Measurements from ENCODE around the gene PKN1. TPM values are rescaled to one million over a fixed set of nuclear protein-coding genes. Genes with fewer than 3 reads are reported as not detected.
"Not testable (repeated sequence)": the region's sequence is repeated elsewhere in the genome, so short reads cannot be mapped to it uniquely, and the experiment has no call there.

The PKN1 gene
- total RNA-seq, result 100 to 1,000 TPM; 238 to 242 TPM

DNA sequence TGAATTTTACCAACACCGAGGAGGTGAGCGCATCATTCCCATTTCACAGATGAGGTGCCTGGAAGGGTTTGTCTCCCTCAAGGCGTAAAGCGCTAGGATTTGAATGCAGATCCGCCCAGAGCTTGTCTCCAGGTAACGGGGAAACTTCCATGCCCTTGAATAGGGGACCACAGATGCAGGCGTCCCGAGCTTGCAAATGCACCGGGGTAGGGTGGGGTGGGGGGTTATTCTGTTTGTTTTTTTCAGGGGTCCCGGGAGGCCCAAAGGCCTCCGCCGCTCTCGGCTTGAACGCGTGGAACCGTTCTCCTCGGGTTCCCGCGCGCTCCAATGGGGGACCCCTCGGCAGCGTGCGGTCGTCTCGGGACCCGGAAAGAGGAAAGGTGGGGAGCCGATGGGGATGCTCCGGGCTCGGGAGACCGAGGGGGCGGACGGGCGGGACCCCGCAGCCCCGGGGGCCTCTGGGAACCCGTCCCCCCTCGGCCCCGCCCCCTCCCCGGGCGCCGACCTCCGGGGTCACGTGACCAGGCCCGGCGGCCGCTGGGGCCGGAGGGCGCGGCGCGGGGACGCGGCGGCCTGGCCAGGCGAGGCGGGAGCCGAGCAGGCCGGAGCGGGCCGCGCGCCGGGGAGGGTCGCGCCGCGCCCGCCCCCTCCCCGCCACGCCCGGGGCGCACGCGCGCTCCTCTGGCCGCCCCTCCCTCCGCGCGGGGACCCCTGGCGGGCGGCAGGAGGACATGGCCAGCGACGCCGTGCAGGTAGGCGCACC is at the start of gene PKN1:
TSS of gene PKN1 (plus strand) at position 516 of the 763 bp plus-strand sequence. CDS start at position 732, 216 bp downstream.
- Mint-ChIP-seq H3K9me3 (no peaks in the 10 kb centered on the region), H3K4me1 (peaks cover 41% of the 10 kb centered on the region), H3K4me3 (peak within 1 kb of the TSS; percentile 71), H3K27ac (peak within 1 kb of the TSS; percentile 90), H3K36me3 (ENCODE audit: low read depth) (peaks cover 2% of the 10 kb centered on the region), H3K27me3 (peaks cover 5% of the 10 kb centered on the region)
- ChIA-PET POLR2A (interaction anchor here (0.5 kb wide), 1 partner anchor 15 kb away, joined by 3 read pairs; no protein-coding TSS in a partner anchor), CTCF (interaction anchor here (0.9 to 4.6 kb wide), 10 partner anchors 9 to 296 kb away, joined by 3 to 16 read pairs (median 3); partner anchors contain the start of gene ASF1B)
- peak; percentile 48 for DNase-seq

GRCh38 chr19:14383661-14384555 is 49.2 kb upstream of the PKN1 start:
- no peaks in the 10 kb centered on the region for H3K27me3 Mint-ChIP-seq
- CTCF ChIA-PET, result interaction anchor here (0.6 to 6.7 kb wide), 10 partner anchors 9 to 247 kb away, joined by 3 to 74 read pairs (median 4); partner anchors contain the start of genes ASF1B and DDX39A
- peak overlapping the region; percentile 99 for H3K4me3 Mint-ChIP-seq
- peaks cover 44% of the 10 kb centered on the region for H3K4me1 Mint-ChIP-seq
- peaks cover 34% of the 10 kb centered on the region for H3K36me3 Mint-ChIP-seq (ENCODE audit: low read depth)
- H3K27ac Mint-ChIP-seq, result peak overlapping the region; percentile 98
- H3K9me3 Mint-ChIP-seq, result no peaks in the 10 kb centered on the region
- DNase-seq, result peak; percentile 57
- POLR2A ChIA-PET, result interaction anchor here (0.8 to 1.8 kb wide), 2 partner anchors 13 to 22 kb away, joined by 3 to 6 read pairs; no protein-coding TSS in a partner anchor

DNA sequence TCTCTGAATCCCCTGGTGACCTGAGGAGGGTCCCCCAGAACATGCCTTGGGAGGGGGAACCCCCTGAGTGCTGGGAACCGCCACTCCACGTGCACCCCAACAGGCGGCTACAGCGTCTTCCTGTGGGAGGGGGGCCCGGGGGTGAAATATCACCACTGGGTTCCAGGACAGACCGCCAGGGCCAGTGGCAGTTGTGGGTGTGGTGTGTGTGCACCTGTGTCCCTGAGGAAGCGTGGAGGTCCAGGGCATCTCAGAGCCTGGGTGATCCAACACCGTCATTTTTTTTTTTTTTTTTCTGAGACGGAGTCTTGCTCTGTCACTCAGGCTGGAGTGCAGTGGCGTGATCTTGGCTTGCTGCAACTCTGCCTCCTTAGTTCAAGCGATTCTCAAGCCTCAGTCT is 47.6 kb upstream of the PKN1 start:
- Mint-ChIP-seq H3K36me3 (ENCODE audit: low read depth) (peaks cover 42% of the 10 kb centered on the region), H3K27me3 (no peaks in the 10 kb centered on the region), H3K4me3 (peak overlapping the region; percentile 99), H3K4me1 (peaks cover 30% of the 10 kb centered on the region), H3K9me3 (no peaks in the 10 kb centered on the region), H3K27ac (peak overlapping the region; percentile 98)
- ChIA-PET CTCF (interaction anchor here (2.3 to 6.7 kb wide), 2 partner anchors 20 to 249 kb away, joined by 5 to 74 read pairs; partner anchors contain the start of gene ASF1B), POLR2A (no interaction called here)
- no peak for DNase-seq

- no peaks in the 10 kb centered on the region for H3K9me3 Mint-ChIP-seq
- H3K27ac Mint-ChIP-seq, result peak overlapping the region; percentile 19
- no peaks in the 10 kb centered on the region for H3K27me3 Mint-ChIP-seq
- DNase-seq, result no peak
- POLR2A ChIA-PET, result no interaction called here
- no peak overlapping the region for H3K4me3 Mint-ChIP-seq
- peaks cover 42% of the 10 kb centered on the region for H3K36me3 Mint-ChIP-seq (ENCODE audit: low read depth)
- CTCF ChIA-PET, result interaction anchor here (1.7 kb wide), 1 partner anchor 16 kb away, joined by 3 read pairs; no protein-coding TSS in a partner anchor
- H3K4me1 Mint-ChIP-seq, result peaks cover 17% of the 10 kb centered on the region
Measured at GRCh38 chr19:14390548-14390947, 42.6 kb upstream of the PKN1 start.

DNA sequence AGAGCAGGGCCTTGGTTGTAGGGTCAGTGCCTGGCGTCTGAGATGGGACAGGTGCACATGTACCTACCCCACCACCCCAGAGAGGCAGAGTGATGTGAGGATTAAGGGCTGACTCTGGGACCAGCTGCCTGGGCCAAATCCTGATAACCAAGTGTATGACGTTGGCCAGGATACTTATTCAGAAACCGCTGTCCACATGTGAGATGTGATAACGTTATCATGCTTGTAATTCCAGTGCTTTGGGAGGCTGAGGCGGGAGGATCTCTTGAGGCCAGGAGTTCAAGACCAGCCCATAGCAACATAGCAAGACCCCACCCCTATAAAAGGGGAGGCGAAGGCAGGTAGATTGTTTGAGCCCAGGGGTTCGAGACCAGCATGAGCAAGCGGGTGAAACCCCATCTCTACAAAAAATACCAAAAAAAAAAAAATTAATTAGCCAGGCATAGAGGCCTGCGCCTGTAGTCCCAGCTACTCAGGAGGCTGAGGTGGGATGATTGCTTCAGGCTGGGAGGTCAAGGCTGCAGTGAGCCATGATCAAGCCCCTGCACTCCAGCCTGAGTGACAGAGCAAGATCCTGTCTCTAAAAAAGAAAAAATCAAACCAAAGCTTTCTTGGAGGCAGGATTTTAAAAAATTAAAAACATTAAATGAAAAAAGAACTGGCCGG is 41.8 kb upstream of the PKN1 start:
- H3K9me3 Mint-ChIP-seq, result no peaks in the 10 kb centered on the region
- H3K4me1 Mint-ChIP-seq, result peaks cover 15% of the 10 kb centered on the region
- H3K27me3 Mint-ChIP-seq, result no peaks in the 10 kb centered on the region
- peak overlapping the region; percentile 46 for H3K27ac Mint-ChIP-seq
- ChIA-PET CTCF (interaction anchor here (0.6 to 0.7 kb wide), 2 partner anchors 38 to 276 kb away, joined by 3 read pairs; no protein-coding TSS in a partner anchor), POLR2A (interaction anchor here (0.6 kb wide), 1 partner anchor 27 kb away, joined by 5 read pairs; no protein-coding TSS in a partner anchor)
- DNase-seq, result no peak
- H3K36me3 Mint-ChIP-seq (ENCODE audit: low read depth), result peaks cover 48% of the 10 kb centered on the region
- H3K4me3 Mint-ChIP-seq, result no peak overlapping the region

- Mint-ChIP-seq H3K4me1 (peaks cover 19% of the 10 kb centered on the region), H3K9me3 (no peaks in the 10 kb centered on the region), H3K27ac (no peak overlapping the region), H3K4me3 (no peak overlapping the region), H3K36me3 (ENCODE audit: low read depth) (peaks cover 60% of the 10 kb centered on the region), H3K27me3 (no peaks in the 10 kb centered on the region)
- ChIA-PET CTCF (interaction anchor here (1.1 to 1.7 kb wide), 5 partner anchors 9 to 257 kb away, joined by 3 read pairs; partner anchors contain the start of gene ASF1B), POLR2A (no interaction called here)
- no peak for DNase-seq
Measured at GRCh38 chr19:14393329-14393728, 39.8 kb upstream of the PKN1 start.

GRCh38 chr19:14394167-14394566 is 38.9 kb upstream of the PKN1 start:
- DNase-seq, result no peak
- peaks cover 14% of the 10 kb centered on the region for H3K4me1 Mint-ChIP-seq
- CTCF ChIA-PET, result interaction anchor here (0.8 to 1.5 kb wide), 4 partner anchors 12 to 258 kb away, joined by 3 to 4 read pairs (median 3); partner anchors contain the start of gene ASF1B
- POLR2A ChIA-PET, result no interaction called here
- H3K27me3 Mint-ChIP-seq, result no peaks in the 10 kb centered on the region
- no peaks in the 10 kb centered on the region for H3K9me3 Mint-ChIP-seq
- H3K27ac Mint-ChIP-seq, result no peak overlapping the region
- H3K36me3 Mint-ChIP-seq (ENCODE audit: low read depth), result peaks cover 59% of the 10 kb centered on the region
- H3K4me3 Mint-ChIP-seq, result no peak overlapping the region

- Mint-ChIP-seq H3K36me3 (ENCODE audit: low read depth) (peaks cover 54% of the 10 kb centered on the region), H3K4me3 (no peak overlapping the region), H3K27ac (no peak overlapping the region), H3K27me3 (no peaks in the 10 kb centered on the region), H3K4me1 (peaks cover 14% of the 10 kb centered on the region), H3K9me3 (no peaks in the 10 kb centered on the region)
- DNase-seq, result no peak
- CTCF ChIA-PET, result interaction anchor here (0.7 to 1.5 kb wide), 2 partner anchors 11 to 47 kb away, joined by 4 read pairs; no protein-coding TSS in a partner anchor
- POLR2A ChIA-PET, result no interaction called here
Measured at GRCh38 chr19:14395262-14395661, 37.8 kb upstream of the PKN1 start.

DNA sequence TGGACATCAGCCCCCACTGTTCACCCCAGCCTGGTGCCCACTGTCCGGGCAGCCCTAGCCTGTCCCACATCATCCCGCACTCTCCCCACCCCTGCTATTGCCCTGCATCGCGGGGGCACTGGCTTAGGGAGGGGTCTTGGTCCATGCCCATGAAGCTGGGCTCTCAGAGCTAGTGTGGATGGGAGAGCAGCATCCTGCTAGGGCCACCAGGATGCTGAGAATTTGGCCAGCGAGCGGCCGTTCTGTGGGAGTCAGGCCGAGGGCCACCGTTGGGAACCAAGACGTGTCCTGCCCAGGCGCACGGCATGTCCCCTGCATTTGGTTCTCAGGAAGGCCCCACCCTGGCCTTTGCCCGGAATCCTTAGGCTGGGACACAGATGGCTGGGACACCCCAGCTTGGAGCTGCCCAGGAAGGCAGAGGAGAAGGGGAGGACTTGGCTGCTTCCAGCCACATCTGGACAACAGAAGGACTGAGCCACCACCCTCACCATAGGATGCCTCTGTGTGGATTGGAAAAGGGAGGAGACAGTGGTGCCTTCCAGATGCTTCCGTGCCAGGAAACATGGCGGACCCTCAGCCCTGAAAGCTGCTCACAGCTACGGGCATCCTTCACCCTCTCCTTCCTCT is 37.3 kb upstream of the PKN1 start:
- peaks cover 11% of the 10 kb centered on the region for H3K4me1 Mint-ChIP-seq
- H3K9me3 Mint-ChIP-seq, result no peaks in the 10 kb centered on the region
- POLR2A ChIA-PET, result interaction anchor here (1.1 kb wide), 1 partner anchor 30 kb away, joined by 5 read pairs; no protein-coding TSS in a partner anchor
- no peaks in the 10 kb centered on the region for H3K27me3 Mint-ChIP-seq
- no peak overlapping the region for H3K4me3 Mint-ChIP-seq
- peaks cover 50% of the 10 kb centered on the region for H3K36me3 Mint-ChIP-seq (ENCODE audit: low read depth)
- no peak overlapping the region for H3K27ac Mint-ChIP-seq
- DNase-seq, result no peak
- CTCF ChIA-PET, result interaction anchor here (1.3 kb wide), 1 partner anchor 22 kb away, joined by 3 read pairs; no protein-coding TSS in a partner anchor

GRCh38 chr19:14396730-14397129 is 36.4 kb upstream of the PKN1 start:
- H3K9me3 Mint-ChIP-seq, H3K27me3 Mint-ChIP-seq, H3K4me3 Mint-ChIP-seq, DNase-seq: not testable (repeated sequence)
- ChIA-PET CTCF (interaction anchor here (1.3 kb wide), 1 partner anchor 23 kb away, joined by 3 read pairs; no protein-coding TSS in a partner anchor), POLR2A (interaction anchor here (1.1 kb wide), 1 partner anchor 30 kb away, joined by 5 read pairs; no protein-coding TSS in a partner anchor)
- peaks cover 54% of the 10 kb centered on the region for H3K36me3 Mint-ChIP-seq (ENCODE audit: low read depth)
- peak overlapping the region; percentile 72 for H3K27ac Mint-ChIP-seq
- H3K4me1 Mint-ChIP-seq, result peaks cover 11% of the 10 kb centered on the region

DNA sequence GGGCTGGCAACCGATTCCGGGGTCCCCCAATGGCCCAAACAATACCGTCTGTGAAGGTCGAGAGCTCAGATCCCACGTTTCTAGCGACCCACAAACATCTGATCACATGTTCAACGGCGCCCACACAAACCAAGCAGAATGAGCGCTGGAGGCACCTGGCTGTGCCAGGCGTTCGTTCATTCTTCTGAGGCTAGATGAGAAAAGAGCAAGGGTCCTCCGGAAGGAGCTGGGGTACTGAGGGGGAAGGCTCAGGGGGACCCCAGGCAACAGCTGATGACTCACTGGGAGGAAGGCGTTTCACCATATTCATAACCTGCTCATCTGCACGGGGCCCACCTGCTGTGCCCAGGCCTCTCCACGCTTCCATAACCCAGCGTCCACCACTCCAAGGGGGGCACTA is 35.9 kb upstream of the PKN1 start:
- CTCF ChIA-PET, result interaction anchor here (1.3 kb wide), 1 partner anchor 23 kb away, joined by 3 read pairs; no protein-coding TSS in a partner anchor
- H3K27me3 Mint-ChIP-seq, H3K9me3 Mint-ChIP-seq, POLR2A ChIA-PET, H3K4me3 Mint-ChIP-seq, DNase-seq: not testable (repeated sequence)
- Mint-ChIP-seq H3K4me1 (peaks cover 11% of the 10 kb centered on the region), H3K36me3 (ENCODE audit: low read depth) (peaks cover 56% of the 10 kb centered on the region), H3K27ac (peak overlapping the region; percentile 72)

Measured in activated CD4-positive, alpha-beta T cell treated with anti-CD3 and anti-CD28 coated beads, Interleukin-2, amount 10 ng/mL, durations not matched to agents 7 days and 5 days (primary cell).